HepG2 (cell line): ENCODE results near the gene OVCA2. TPM values are rescaled to one million over a fixed set of nuclear protein-coding genes. Genes with fewer than 3 reads are reported as not detected.

Experiments used
- ATF7-NPFF ChIP-seq: sonication (generic); formaldehyde crosslinking; IDR thresholded peaks from 2 replicates; pipeline ENCODE4 v1.8.1; 2023; ENCODE audit warnings: mild to moderate bottlenecking, low read depth, missing genetic modification reagents, moderate library complexity
- CENPX ChIP-seq: sonication (generic); formaldehyde crosslinking; IDR thresholded peaks from 2 replicates; pipeline ENCODE4 v1.9.0; 2021; ENCODE audit warnings: mild to moderate bottlenecking, missing genetic modification reagents, moderate library complexity
- E2F5 ChIP-seq: sonication (generic); formaldehyde crosslinking; conservative IDR thresholded peaks from 2 replicates; pipeline ENCODE4 v1.4.0; 2020; ENCODE audit warnings: missing genetic modification reagents
- FOXP4 ChIP-seq: sonication (generic); formaldehyde crosslinking; IDR thresholded peaks from 2 replicates; pipeline ENCODE4 v1.4.0; 2020; ENCODE audit warnings: missing genetic modification reagents
- HBP1 ChIP-seq: IDR thresholded peaks from 2 replicates; pipeline ENCODE4 v1.6.1; 2016; ENCODE audit warnings: low read depth, control low read depth
- IKZF4 ChIP-seq: sonication (generic); formaldehyde crosslinking; IDR thresholded peaks from 2 replicates; pipeline ENCODE4 v1.5.1; 2020; ENCODE audit warnings: borderline replicate concordance, mild to moderate bottlenecking, low read depth, missing genetic modification reagents; ENCODE audit errors: not compliant biosample characterization
- KDM1A ChIP-seq: IDR thresholded peaks from 2 replicates; pipeline ENCODE4 v1.6.1; 2016; ENCODE audit warnings: missing compliant biosample characterization
- KDM2A ChIP-seq: sonication (generic); formaldehyde crosslinking; IDR thresholded peaks from 2 replicates; pipeline ENCODE4 v1.4.0; 2020; ENCODE audit warnings: low read depth, missing genetic modification reagents, borderline replicate concordance
- KLF16 ChIP-seq, 2 experiments: sonication (generic) in 1 of 2; formaldehyde crosslinking in 1 of 2; IDR thresholded peaks; 2 replicates each; pipeline versions ENCODE4 v1.6.1 to v1.8.0; 2016 to 2023; ENCODE audit warnings: missing genetic modification reagents in 2 of 2, missing compliant biosample characterization in 1 of 2
- MAFG ChIP-seq: sonication (generic); formaldehyde crosslinking; IDR thresholded peaks from 2 replicates; pipeline ENCODE4 v1.5.1; 2020; ENCODE audit warnings: mild to moderate bottlenecking, missing genetic modification reagents
- MXD3 ChIP-seq: IDR thresholded peaks from 2 replicates; pipeline ENCODE4 v1.6.1; 2016; ENCODE audit warnings: mild to moderate bottlenecking, missing biosample characterization, missing genetic modification reagents
- POGZ ChIP-seq: sonication (generic); formaldehyde crosslinking; IDR thresholded peaks from 2 replicates; pipeline ENCODE4 v1.4.0; 2020; ENCODE audit warnings: mild to moderate bottlenecking, missing genetic modification reagents
- RNF219 ChIP-seq: sonication (generic); formaldehyde crosslinking; IDR thresholded peaks from 2 replicates; pipeline ENCODE4 v1.5.0; 2020; ENCODE audit warnings: mild to moderate bottlenecking, missing genetic modification reagents
- SRSF9 ChIP-seq: fragments of 200-400 bp; formaldehyde crosslinking; IDR thresholded peaks from 2 replicates; pipeline ENCODE4 v1.6.1; 2018; ENCODE audit warnings: borderline replicate concordance, mild to moderate bottlenecking, low read depth, low read length; ENCODE audit not compliant: insufficient read depth, poor library complexity, severe bottlenecking
- SYNCRIP ChIP-seq: fragments of 200-400 bp; formaldehyde crosslinking; IDR thresholded peaks from 2 replicates; pipeline ENCODE4 v1.6.1; 2018; ENCODE audit warnings: mild to moderate bottlenecking, low read depth, low read length; ENCODE audit not compliant: insufficient read depth
- YEATS2 ChIP-seq: sonication (generic); formaldehyde crosslinking; IDR thresholded peaks from 2 replicates; pipeline ENCODE4 v1.4.0; 2020; ENCODE audit warnings: missing genetic modification reagents, borderline replicate concordance
- ZFP82 ChIP-seq: sonication (generic); formaldehyde crosslinking; IDR thresholded peaks from 2 replicates; pipeline ENCODE4 v1.5.1; 2020; ENCODE audit warnings: mild to moderate bottlenecking, missing genetic modification reagents, borderline replicate concordance
- ZNF124 ChIP-seq: sonication (generic); formaldehyde crosslinking; IDR thresholded peaks from 2 replicates; pipeline ENCODE4 v1.4.0; 2020; ENCODE audit warnings: missing genetic modification reagents
- ZNF136 ChIP-seq: sonication (generic); formaldehyde crosslinking; IDR thresholded peaks from 2 replicates; pipeline ENCODE4 v1.8.1; 2022; ENCODE audit warnings: low read depth, mild to moderate bottlenecking, moderate library complexity, missing genetic modification reagents
- ZNF17 ChIP-seq: sonication (generic); formaldehyde crosslinking; IDR thresholded peaks from 2 replicates; pipeline ENCODE4 v1.5.0; 2020; ENCODE audit warnings: mild to moderate bottlenecking, missing genetic modification reagents
- ZNF207 ChIP-seq: fragments of 450-650 bp; IDR thresholded peaks from 2 replicates; pipeline ENCODE4 v1.6.1; 2016; ENCODE audit warnings: antibody characterized with exemption, borderline replicate concordance
- ZNF234 ChIP-seq: sonication (generic); formaldehyde crosslinking; conservative IDR thresholded peaks from 2 replicates; pipeline ENCODE4 v1.5.1; 2020; ENCODE audit warnings: mild to moderate bottlenecking, missing genetic modification reagents
- ZNF777 ChIP-seq: sonication (generic); formaldehyde crosslinking; IDR thresholded peaks from 2 replicates; pipeline ENCODE4 v1.4.0; 2020; ENCODE audit warnings: missing genetic modification reagents
- ZNF788 ChIP-seq: sonication (generic); formaldehyde crosslinking; IDR thresholded peaks from 2 replicates; pipeline ENCODE4 v1.5.0; 2020; ENCODE audit warnings: mild to moderate bottlenecking, missing genetic modification reagents, borderline replicate concordance
- polyA plus RNA-seq, 8 experiments: library from polyadenylated mRNA; depleted of rRNA in 3 of 8; stranded (reverse) in 7 of 8; unstranded in 1 of 8; fragments of >200 nt; fragmentation: Illumina TruSeq in 4 of 8; extraction: Trizol in 4 of 8; gene quantifications; 2 replicates each; pipeline versions ENCODE4 v1.2.1 to v1.2.3, GENCODE V29; 2011 to 2016; ENCODE audit warnings: low read depth in 4 of 8, missing spikeins in 1 of 8, mixed read lengths in 1 of 8; ENCODE audit not compliant: insufficient read depth in 1 of 8
- total RNA-seq, 5 experiments: library from RNA; depleted of rRNA; stranded (reverse); fragments of >200 nt; fragmentation: Illumina TruSeq; extraction: Trizol; gene quantifications; 2 replicates each; pipeline ENCODE4 v1.2.3, GENCODE V29; 2016; ENCODE audit warnings: low read depth in 1 of 5

OVCA2 gene
- total and polyA plus RNA-seq, 2 of the 13 experiments (the other 11 are each of a cell fraction or from before 2014, with no cell fraction given), result 23.7 to 28.2 TPM

- TF ChIP-seq E2F5 (no peak), HBP1 (CRISPR knock-in tag) (no peak), ZFP82 (CRISPR knock-in tag) (no peak), IKZF4 (CRISPR knock-in tag) (no peak), SYNCRIP (no peak), YEATS2 (CRISPR knock-in tag) (peak; percentile 48; the same call in 1 of the 2 replicates), ZNF777 (CRISPR knock-in tag) (no peak), MXD3 (CRISPR knock-in tag) (no peak), POGZ (CRISPR knock-in tag) (no peak), RNF219 (CRISPR knock-in tag) (no peak), CENPX (CRISPR knock-in tag) (no peak), ZNF788 (CRISPR knock-in tag) (no peak), ZNF207 (no peak), ZNF17 (no peak), MAFG (CRISPR knock-in tag) (no peak), KDM2A (CRISPR knock-in tag) (no peak), ATF7-NPFF (CRISPR knock-in tag) (no peak), FOXP4 (CRISPR knock-in tag) (0 out of 2 replicates have a peak, but pooled peaks have one; percentile 11), SRSF9 (no peak), ZNF136 (CRISPR knock-in tag) (no peak), ZNF234 (no peak), KDM1A (CRISPR knock-in tag) (no peak), KLF16 (CRISPR knock-in tag; IDR thresholded peaks at IDR 0.05) (no peak), ZNF124 (CRISPR knock-in tag) (no peak)
Observed at GRCh38 chr17:1995321-1995892, 46.4 kb upstream of the OVCA2 start (continued).
